ENCODE measurements around the gene SLC16A4.

The SLC16A4 gene

DNA sequence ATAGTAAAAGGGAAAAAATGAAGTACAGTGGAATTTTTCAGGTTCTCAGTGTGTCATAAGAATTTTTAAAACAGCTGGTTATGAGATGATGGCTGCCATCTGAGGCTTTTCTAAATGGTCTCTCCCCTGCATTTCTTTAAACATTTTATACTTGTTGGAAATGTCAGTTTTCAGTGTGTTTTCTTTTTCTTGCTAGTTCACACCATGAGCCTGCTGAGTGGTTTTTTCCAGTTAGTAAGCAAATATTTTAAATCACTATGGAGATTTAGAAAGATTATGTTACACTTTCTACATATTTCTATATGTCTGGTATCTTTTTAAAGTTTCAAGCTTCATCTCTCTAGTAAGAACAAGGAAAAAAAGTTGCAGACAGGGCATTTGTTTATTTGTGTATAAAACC lies 42.1 kb downstream of the SLC16A4 start:
- FAIRE-seq (no peak), DNase-seq (ENCODE audit: insufficient read length) (no peak)
- no peak; the same call in 1 of the 2 replicates for TF ChIP-seq POLR2A (IDR thresholded peaks at IDR 0.05; ENCODE audit: low read depth, low read length)
- no peak for TF ChIP-seq TAF1 (IDR thresholded peaks at IDR 0.05; ENCODE audit: borderline replicate concordance, low read depth, low read length)
- no peak for TF ChIP-seq POLR2AphosphoS5 (IDR thresholded peaks at IDR 0.05; ENCODE audit: low read depth, low read length)

DNA sequence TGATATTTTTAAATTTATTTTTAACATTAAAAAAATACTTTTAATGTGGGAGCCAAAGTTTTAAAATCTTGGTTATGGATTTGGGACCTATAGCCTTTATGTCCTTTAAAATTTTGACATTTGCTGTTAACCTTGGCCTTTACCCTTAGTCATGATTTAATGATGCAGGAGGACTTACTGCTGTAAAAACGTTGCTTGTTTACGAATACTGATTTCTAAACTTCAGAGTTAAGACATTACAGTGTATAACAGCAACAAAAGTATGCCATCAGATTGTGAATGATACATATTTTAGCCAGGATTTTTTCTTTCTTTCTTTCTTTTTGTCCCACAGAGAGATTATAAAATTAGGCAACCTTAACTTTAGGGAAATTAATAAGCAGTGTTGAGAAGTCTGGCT lies 42.8 kb downstream of the SLC16A4 start:
- FAIRE-seq (no peak), DNase-seq (ENCODE audit: insufficient read length) (no peak)
- TF ChIP-seq TAF1 (IDR thresholded peaks at IDR 0.05; ENCODE audit: borderline replicate concordance, low read depth, low read length) (no peak), POLR2A (IDR thresholded peaks at IDR 0.05; ENCODE audit: low read depth, low read length) (no peak), POLR2AphosphoS5 (IDR thresholded peaks at IDR 0.05; ENCODE audit: low read depth, low read length) (no peak)

DNA sequence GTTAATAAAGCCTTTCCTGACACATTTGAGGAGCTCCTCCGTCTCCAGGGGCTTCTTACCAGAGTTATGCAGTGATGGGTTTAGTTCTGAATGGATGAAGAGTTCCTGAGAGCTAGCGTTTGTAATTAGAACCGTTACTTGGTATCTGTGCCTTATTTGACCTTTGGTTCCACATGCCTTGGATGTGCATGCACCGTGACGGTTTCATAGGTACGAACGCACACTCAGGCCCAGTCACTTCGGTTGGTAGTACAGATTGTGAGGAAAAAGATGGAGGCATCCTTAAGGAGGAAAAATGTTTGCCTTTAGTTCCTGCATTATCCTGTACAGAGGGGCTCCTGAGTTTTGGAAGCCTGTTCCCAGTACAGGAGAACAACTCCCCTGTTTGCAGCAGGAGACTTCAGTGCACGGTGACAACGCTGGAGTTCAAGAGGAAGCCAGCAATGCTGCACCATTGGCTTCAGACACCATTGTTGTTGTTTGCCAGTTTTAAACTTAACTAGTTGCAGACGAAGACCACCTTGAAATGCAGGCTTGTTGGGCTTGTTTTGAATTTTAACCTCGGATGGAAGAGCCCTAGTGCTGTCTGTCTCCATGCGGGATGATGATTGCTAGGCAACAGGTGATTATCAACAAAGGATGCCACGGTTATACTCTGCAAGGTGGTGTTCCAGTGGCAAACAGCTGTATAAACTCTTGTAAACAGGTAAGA lies 43.5 kb downstream of the SLC16A4 start:
- FAIRE-seq (no peak), DNase-seq (ENCODE audit: insufficient read length) (no peak)
- TF ChIP-seq POLR2AphosphoS5 (IDR thresholded peaks at IDR 0.05; ENCODE audit: low read depth, low read length) = peak; percentile 57
- peak; percentile 24; the same call in 1 of the 2 replicates for TF ChIP-seq POLR2A (IDR thresholded peaks at IDR 0.05; ENCODE audit: low read depth, low read length)
- TF ChIP-seq TAF1 (IDR thresholded peaks at IDR 0.05; ENCODE audit: borderline replicate concordance, low read depth, low read length) = no peak

DNA sequence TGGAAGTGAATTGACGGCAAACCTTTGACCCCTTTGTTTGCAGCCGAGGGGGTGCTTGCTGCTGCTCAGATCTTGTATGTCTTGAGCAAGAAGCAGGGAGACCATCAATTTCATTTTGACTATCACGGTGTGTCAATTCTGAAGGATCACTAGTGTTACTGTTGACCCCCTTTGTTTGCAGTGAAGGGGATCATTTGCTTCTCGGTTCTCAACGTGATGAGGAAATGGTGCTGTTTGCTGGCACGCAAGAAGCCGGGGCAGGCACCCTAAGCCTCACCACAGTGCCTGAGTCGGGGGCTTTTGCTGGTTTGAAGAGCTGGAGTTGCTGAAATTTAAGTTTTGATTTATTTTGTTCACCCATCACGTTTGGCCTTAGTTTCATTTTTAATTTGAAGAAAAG lies 44.1 kb downstream of the SLC16A4 start:
- no peak for DNase-seq (ENCODE audit: insufficient read length)
- peak; percentile 67 for FAIRE-seq
- TF ChIP-seq POLR2A (IDR thresholded peaks at IDR 0.05; ENCODE audit: low read depth, low read length) (no peak), POLR2AphosphoS5 (IDR thresholded peaks at IDR 0.05; ENCODE audit: low read depth, low read length) (0 out of 2 replicates have a peak, but pooled peaks have one; percentile 8), TAF1 (IDR thresholded peaks at IDR 0.05; ENCODE audit: borderline replicate concordance, low read depth, low read length) (no peak)

DNA sequence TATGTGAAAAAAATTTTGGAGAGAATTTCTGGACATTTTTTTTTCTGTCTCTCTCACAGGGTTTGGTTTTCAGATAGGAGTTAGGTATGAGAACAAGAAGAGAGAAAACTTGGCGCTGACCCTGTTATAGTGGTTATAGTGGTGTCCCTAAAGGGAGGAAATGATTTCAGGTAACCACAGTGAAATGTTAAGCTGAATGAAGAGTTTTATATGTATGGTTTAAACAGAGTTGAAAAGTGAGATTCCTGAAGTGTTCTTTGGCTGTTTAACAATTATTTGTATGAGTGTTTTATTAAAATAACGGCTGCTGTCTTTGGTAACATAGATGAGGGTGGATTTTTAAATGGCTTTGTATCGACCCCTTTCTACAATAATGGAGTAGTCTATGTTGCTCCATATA lies 45.3 kb downstream of the SLC16A4 start:
- DNase-seq (ENCODE audit: insufficient read length) (no peak), FAIRE-seq (no peak)
- TF ChIP-seq POLR2A (IDR thresholded peaks at IDR 0.05; ENCODE audit: low read depth, low read length) = no peak
- no peak for TF ChIP-seq POLR2AphosphoS5 (IDR thresholded peaks at IDR 0.05; ENCODE audit: low read depth, low read length)
- TF ChIP-seq TAF1 (IDR thresholded peaks at IDR 0.05; ENCODE audit: borderline replicate concordance, low read depth, low read length) = no peak

DNA sequence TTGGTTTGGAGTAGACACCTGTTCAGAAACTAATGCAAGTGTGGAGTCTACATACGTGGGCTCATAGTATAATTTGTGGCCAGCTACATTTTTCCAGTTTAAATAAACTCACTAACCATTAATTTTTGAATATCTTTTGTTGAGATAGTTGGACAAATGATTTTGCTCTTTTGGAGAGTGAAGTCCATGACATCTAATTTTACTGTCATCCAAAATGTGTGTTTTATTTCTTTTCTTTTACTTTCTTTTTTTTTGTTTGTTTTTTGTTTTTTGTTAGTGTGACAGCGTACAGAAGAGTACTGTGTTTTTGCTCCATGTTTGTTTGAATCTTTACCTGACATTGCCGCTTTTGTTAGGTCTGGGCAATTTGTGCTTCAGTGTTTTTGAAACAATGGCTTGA lies 46.7 kb downstream of the SLC16A4 start:
- FAIRE-seq (no peak), DNase-seq (ENCODE audit: insufficient read length) (no peak)
- TF ChIP-seq POLR2A (IDR thresholded peaks at IDR 0.05; ENCODE audit: low read depth, low read length) = no peak
- no peak for TF ChIP-seq TAF1 (IDR thresholded peaks at IDR 0.05; ENCODE audit: borderline replicate concordance, low read depth, low read length)
- TF ChIP-seq POLR2AphosphoS5 (IDR thresholded peaks at IDR 0.05; ENCODE audit: low read depth, low read length) = no peak

DNA sequence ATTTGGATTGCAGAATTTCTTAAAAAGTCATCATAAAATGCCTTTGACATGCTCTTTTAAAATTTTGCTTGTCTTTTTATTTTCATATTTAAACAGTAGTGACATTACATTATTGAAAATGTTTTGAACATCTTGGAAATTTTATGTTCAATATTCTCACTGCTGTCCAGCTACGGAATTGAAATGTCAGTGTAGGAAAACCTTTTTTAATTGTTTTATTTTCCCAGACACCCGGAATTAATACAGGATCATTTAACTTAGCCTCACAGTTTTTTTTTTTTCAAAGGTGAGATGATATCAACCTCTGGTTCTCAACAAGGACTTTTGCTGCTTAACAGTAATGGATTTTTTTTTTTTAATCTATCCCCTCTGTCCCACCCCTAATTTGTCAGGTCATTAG lies 47.6 kb downstream of the SLC16A4 start:
- FAIRE-seq = no peak
- no peak for DNase-seq (ENCODE audit: insufficient read length)
- TF ChIP-seq POLR2AphosphoS5 (IDR thresholded peaks at IDR 0.05; ENCODE audit: low read depth, low read length) = no peak
- TF ChIP-seq POLR2A (IDR thresholded peaks at IDR 0.05; ENCODE audit: low read depth, low read length) = no peak
- TF ChIP-seq TAF1 (IDR thresholded peaks at IDR 0.05; ENCODE audit: borderline replicate concordance, low read depth, low read length) = no peak

DNA sequence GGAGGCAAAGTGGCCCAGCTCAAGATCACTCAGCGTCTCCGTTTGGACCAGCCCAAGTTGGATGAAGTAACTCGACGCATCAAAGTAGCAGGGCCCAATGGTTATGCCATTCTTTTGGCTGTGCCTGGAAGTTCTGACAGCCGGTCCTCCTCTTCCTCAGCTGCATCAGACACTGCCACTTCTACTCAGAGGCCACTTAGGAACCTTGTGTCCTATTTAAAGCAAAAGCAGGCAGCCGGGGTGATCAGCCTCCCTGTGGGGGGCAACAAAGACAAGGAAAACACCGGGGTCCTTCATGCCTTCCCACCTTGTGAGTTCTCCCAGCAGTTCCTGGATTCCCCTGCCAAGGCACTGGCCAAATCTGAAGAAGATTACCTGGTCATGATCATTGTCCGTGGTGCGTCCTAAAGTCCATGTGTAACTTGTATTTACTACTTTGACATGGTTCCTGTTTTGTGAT lies 48.9 kb downstream of the SLC16A4 start:
- FAIRE-seq (no peak), DNase-seq (ENCODE audit: insufficient read length) (no peak)
- no peak for TF ChIP-seq TAF1 (IDR thresholded peaks at IDR 0.05; ENCODE audit: borderline replicate concordance, low read depth, low read length)
- no peak for TF ChIP-seq POLR2A (IDR thresholded peaks at IDR 0.05; ENCODE audit: low read depth, low read length)
- TF ChIP-seq POLR2AphosphoS5 (IDR thresholded peaks at IDR 0.05; ENCODE audit: low read depth, low read length) = no peak

DNA sequence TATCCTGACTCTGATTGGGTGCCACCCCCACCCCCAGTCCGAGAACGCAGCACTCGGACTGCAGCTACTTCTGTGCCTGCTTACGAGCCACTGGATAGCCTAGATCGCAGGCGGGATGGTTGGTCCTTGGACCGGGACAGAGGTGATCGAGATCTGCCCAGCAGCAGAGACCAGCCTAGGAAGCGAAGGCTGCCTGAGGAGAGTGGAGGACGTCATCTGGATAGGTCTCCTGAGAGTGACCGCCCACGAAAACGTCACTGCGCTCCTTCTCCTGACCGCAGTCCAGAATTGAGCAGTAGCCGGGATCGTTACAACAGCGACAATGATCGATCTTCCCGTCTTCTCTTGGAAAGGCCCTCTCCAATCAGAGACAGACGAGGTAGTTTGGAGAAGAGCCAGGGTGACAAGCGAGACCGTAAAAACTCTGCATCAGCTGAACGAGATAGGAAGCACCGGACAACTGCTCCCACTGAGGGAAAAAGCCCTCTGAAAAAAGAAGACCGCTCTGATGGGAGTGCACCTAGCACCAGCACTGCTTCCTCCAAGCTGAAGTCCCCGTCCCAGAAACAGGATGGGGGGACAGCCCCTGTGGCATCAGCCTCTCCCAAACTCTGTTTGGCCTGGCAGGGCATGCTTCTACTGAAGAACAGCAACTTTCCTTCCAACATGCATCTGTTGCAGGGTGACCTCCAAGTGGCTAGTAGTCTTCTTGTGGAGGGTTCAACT lies 49.5 kb downstream of the SLC16A4 start:
- FAIRE-seq (no peak), DNase-seq (ENCODE audit: insufficient read length) (no peak)
- TF ChIP-seq POLR2AphosphoS5 (IDR thresholded peaks at IDR 0.05; ENCODE audit: low read depth, low read length) = peak; percentile 31; the same call in 1 of the 2 replicates
- TF ChIP-seq POLR2A (IDR thresholded peaks at IDR 0.05; ENCODE audit: low read depth, low read length) = no peak

DNA sequence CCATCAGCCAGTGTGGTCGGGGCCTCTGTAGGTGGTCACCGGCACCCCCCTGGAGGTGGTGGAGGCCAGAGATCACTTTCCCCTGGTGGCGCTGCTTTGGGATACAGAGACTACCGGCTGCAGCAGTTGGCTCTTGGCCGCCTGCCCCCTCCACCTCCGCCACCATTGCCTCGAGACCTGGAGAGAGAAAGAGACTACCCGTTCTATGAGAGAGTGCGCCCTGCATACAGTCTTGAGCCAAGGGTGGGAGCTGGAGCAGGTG lies 50.7 kb downstream of the SLC16A4 start:
- DNase-seq (ENCODE audit: insufficient read length) (no peak), FAIRE-seq (no peak)
- TF ChIP-seq POLR2A (IDR thresholded peaks at IDR 0.05; ENCODE audit: low read depth, low read length) (no peak), POLR2AphosphoS5 (IDR thresholded peaks at IDR 0.05; ENCODE audit: low read depth, low read length) (no peak), TAF1 (IDR thresholded peaks at IDR 0.05; ENCODE audit: borderline replicate concordance, low read depth, low read length) (no peak)

DNA sequence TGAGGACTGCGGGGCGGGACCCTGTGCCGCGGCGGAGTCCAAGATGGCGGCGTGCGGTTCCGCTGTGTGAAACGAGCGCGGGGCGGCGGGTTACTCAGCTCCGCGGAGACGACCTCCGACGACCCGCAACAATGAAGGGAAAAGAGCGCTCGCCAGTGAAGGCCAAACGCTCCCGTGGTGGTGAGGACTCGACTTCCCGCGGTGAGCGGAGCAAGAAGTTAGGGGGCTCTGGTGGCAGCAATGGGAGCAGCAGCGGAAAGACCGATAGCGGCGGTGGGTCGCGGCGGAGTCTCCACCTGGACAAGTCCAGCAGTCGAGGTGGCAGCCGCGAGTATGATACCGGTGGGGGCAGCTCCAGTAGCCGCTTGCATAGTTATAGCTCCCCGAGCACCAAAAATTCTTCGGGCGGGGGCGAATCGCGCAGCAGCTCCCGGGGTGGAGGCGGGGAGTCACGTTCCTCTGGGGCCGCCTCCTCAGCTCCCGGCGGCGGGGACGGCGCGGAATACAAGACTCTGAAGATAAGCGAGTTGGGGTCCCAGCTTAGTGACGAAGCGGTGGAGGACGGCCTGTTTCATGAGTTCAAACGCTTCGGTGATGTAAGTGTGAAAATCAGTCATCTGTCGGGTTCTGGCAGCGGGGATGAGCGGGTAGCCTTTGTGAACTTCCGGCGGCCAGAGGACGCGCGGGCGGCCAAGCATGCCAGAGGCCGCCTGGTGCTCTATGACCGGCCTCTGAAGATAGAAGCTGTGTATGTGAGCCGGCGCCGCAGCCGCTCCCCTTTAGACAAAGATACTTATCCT lies 51.2 kb downstream of the SLC16A4 start:
- DNase-seq (ENCODE audit: insufficient read length) (peak; percentile 37), FAIRE-seq (peak; percentile 60)
- TF ChIP-seq POLR2A (IDR thresholded peaks at IDR 0.05; ENCODE audit: low read depth, low read length) = peak; percentile 91
- TF ChIP-seq TAF1 (IDR thresholded peaks at IDR 0.05; ENCODE audit: borderline replicate concordance, low read depth, low read length) = peak; percentile 96
- TF ChIP-seq POLR2AphosphoS5 (IDR thresholded peaks at IDR 0.05; ENCODE audit: low read depth, low read length) = peak; percentile 83

All from GM12892 (cell line).